Measurements from ENCODE around the gene LRCOL1. TPM values are rescaled to one million over a fixed set of nuclear protein-coding genes. Genes with fewer than 3 reads are reported as not detected.
A peak's percentile ranks its signal among the peaks of the same experiment; 100 is the strongest.

LRCOL1 gene
- total RNA-seq, 1 experiment from 2014 or later, result not detected

DNA sequence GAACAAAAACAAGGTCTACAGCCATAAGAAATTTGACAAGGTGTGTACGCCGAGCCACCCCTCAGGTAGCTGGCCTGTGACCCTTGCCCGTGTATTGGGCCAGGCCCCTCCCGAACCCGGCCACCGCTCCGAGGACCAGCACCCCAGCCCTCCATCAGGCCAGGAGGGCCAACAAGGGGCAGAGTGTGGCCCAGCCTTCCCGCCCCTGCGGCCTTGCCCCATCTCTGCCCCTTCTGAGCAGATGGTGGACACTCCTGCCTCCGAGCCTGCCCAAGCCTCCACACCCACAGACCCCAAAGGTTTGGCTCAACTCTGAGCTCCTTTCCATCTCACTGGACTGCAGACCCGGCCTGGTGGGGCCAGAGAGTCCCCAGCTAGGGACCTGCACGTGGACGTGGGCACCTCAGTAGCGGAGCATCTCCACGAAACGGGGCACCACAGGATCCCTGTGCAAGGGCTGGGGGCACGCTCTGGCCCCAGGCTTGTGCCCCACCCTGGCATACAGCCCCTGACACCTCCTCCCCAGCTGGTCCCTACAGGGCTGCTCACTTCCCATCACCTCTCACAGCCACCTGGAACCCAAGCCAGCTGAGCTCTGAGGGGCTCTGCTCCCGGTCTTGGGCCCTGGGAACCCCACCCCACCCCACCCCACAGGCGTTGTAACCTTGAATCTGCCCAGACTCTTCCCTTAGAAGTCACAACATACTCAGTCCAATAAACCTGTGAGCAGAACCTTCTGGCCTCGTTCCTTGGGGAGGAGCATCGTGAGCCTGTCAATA, 11.5 kb upstream of the LRCOL1 start:
- no peak for TF ChIP-seq ZFX (IDR thresholded peaks at IDR 0.05)
- TF ChIP-seq POLR2AphosphoS5 (IDR thresholded peaks at IDR 0.05; ENCODE audit: low read depth, low read length), result no peak
- no peak for TF ChIP-seq ELF1 (IDR thresholded peaks at IDR 0.05; ENCODE audit: borderline replicate concordance, low read depth)
- no peak for TF ChIP-seq TCF7L2 (IDR thresholded peaks at IDR 0.05; ENCODE audit: borderline replicate concordance, extremely low read depth, insufficient read depth, insufficient read length)
- no peak for TF ChIP-seq POLR2A (IDR thresholded peaks at IDR 0.05; ENCODE audit: borderline replicate concordance, extremely low read depth, insufficient read depth, insufficient read length)
- TF ChIP-seq SP1 (IDR thresholded peaks at IDR 0.05; ENCODE audit: low read depth), result no peak
- TF ChIP-seq, protein P1, sequence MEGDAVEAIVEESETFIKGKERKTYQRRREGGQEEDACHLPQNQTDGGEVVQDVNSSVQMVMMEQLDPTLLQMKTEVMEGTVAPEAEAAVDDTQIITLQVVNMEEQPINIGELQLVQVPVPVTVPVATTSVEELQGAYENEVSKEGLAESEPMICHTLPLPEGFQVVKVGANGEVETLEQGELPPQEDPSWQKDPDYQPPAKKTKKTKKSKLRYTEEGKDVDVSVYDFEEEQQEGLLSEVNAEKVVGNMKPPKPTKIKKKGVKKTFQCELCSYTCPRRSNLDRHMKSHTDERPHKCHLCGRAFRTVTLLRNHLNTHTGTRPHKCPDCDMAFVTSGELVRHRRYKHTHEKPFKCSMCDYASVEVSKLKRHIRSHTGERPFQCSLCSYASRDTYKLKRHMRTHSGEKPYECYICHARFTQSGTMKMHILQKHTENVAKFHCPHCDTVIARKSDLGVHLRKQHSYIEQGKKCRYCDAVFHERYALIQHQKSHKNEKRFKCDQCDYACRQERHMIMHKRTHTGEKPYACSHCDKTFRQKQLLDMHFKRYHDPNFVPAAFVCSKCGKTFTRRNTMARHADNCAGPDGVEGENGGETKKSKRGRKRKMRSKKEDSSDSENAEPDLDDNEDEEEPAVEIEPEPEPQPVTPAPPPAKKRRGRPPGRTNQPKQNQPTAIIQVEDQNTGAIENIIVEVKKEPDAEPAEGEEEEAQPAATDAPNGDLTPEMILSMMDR (IDR thresholded peaks at IDR 0.05 in 2 of 3, conservative IDR thresholded peaks at IDR 0.05 in 1 of 3; ENCODE audit: borderline replicate concordance in 1 of 3, insufficient read depth in 1 of 3, low read depth in 2 of 3, low read length in 2 of 3), result no peak
- no peak for TF ChIP-seq CEBPB (IDR thresholded peaks at IDR 0.05; ENCODE audit: low read depth)
- TF ChIP-seq EZH2phosphoT487 (IDR thresholded peaks at IDR 0.05; ENCODE audit: borderline replicate concordance), result no peak
- no peak for TF ChIP-seq ZNF274 (IDR thresholded peaks at IDR 0.05; ENCODE audit: low read depth, low read length)
- no peak for TF ChIP-seq FOSL1 (IDR thresholded peaks at IDR 0.05; ENCODE audit: low read depth)
- no peak for TF ChIP-seq SIN3A (IDR thresholded peaks at IDR 0.05; ENCODE audit: low read depth)
- TF ChIP-seq JUND (IDR thresholded peaks at IDR 0.05), result no peak
- TF ChIP-seq YY1 (IDR thresholded peaks at IDR 0.05; ENCODE audit: extremely low read depth, insufficient replicate concordance, low read depth, low read length), result no peak
- TF ChIP-seq, protein P2, sequence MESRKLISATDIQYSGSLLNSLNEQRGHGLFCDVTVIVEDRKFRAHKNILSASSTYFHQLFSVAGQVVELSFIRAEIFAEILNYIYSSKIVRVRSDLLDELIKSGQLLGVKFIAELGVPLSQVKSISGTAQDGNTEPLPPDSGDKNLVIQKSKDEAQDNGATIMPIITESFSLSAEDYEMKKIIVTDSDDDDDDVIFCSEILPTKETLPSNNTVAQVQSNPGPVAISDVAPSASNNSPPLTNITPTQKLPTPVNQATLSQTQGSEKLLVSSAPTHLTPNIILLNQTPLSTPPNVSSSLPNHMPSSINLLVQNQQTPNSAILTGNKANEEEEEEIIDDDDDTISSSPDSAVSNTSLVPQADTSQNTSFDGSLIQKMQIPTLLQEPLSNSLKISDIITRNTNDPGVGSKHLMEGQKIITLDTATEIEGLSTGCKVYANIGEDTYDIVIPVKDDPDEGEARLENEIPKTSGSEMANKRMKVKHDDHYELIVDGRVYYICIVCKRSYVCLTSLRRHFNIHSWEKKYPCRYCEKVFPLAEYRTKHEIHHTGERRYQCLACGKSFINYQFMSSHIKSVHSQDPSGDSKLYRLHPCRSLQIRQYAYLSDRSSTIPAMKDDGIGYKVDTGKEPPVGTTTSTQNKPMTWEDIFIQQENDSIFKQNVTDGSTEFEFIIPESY (IDR thresholded peaks at IDR 0.05; ENCODE audit: extremely low read depth, insufficient replicate concordance, low read length), result no peak
- no peak for TF ChIP-seq EGR1 (IDR thresholded peaks at IDR 0.05; ENCODE audit: low read depth)
- TF ChIP-seq, protein P3, sequence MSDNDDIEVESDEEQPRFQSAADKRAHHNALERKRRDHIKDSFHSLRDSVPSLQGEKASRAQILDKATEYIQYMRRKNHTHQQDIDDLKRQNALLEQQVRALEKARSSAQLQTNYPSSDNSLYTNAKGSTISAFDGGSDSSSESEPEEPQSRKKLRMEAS (IDR thresholded peaks at IDR 0.05), result no peak
- TF ChIP-seq, protein P4, sequence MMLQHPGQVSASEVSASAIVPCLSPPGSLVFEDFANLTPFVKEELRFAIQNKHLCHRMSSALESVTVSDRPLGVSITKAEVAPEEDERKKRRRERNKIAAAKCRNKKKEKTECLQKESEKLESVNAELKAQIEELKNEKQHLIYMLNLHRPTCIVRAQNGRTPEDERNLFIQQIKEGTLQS (IDR thresholded peaks at IDR 0.05), result no peak
- TF ChIP-seq RAD21 (IDR thresholded peaks at IDR 0.05; ENCODE audit: low read depth), result no peak
- TF ChIP-seq CBX3 (IDR thresholded peaks at IDR 0.05; ENCODE audit: low read depth), result no peak
- Histone ChIP-seq H3K4me3 (replicated peaks in 1 of 2; ENCODE audit: low read depth in 1 of 2, low read length in 2 of 2) (no peak overlapping the region), H3K4me1 (ENCODE audit: control insufficient read depth in 1 of 2, insufficient read depth in 2 of 2, low read length in 2 of 2) (peaks cover 0 to 14% of the 10 kb centered on the region in 2 experiments; a peak in 1 of 4 replicates), H3K27me3 (ENCODE audit: insufficient read depth, low read length) (no peaks in the 10 kb centered on the region), H3K9me3 (ENCODE audit: control insufficient read depth in 1 of 2, insufficient read depth in 1 of 2, low read depth in 1 of 2, low read length in 2 of 2) (no peaks in the 10 kb centered on the region), H3K4me2 (ENCODE audit: low read length) (no peak overlapping the region), H3K9me2 (ENCODE audit: insufficient read depth) (no peaks in the 10 kb centered on the region), H4K20me1 (ENCODE audit: insufficient read depth) (no peaks in the 10 kb centered on the region), H3K36me3 (ENCODE audit: control insufficient read depth in 1 of 2, insufficient read depth in 2 of 2, low read length in 2 of 2) (peaks cover 13 to 21% of the 10 kb centered on the region in 2 experiments; a peak in 3 of 4 replicates), H3K9ac (ENCODE audit: low read length) (no peak overlapping the region), H2AFZ (ENCODE audit: low read depth, low read length, poor library complexity, severe bottlenecking) (no peak overlapping the region), H3K79me2 (ENCODE audit: insufficient read depth, low read length) (no peaks in the 10 kb centered on the region), H3K27ac (ENCODE audit: low read depth, low read length) (no peak overlapping the region)
- BruUV-seq (replicated peaks), result no TSS peak
- CTCF ChIA-PET, result no interaction called here
- ATAC-seq (peak; percentile 12), DNase-seq (ENCODE audit: low read depth, low spot score) (no peak)
- intact Hi-C loops (cut with micrococcal nuclease), result no loop called here
- POLR2A ChIA-PET, result no interaction called here
- RAD21 ChIA-PET (ENCODE audit: low non-redundant PET in 1 of 2, low total read pairs in 2 of 2, uncharacterized antibody in 2 of 2, unreplicated experiment in 2 of 2), result no interaction called here
